ENCODE data around the gene CYFIP2.
"Not testable (repeated sequence)": the region's sequence is repeated elsewhere in the genome, so short reads cannot be mapped to it uniquely, and the experiment has no call there.

Gene CYFIP2

DNA sequence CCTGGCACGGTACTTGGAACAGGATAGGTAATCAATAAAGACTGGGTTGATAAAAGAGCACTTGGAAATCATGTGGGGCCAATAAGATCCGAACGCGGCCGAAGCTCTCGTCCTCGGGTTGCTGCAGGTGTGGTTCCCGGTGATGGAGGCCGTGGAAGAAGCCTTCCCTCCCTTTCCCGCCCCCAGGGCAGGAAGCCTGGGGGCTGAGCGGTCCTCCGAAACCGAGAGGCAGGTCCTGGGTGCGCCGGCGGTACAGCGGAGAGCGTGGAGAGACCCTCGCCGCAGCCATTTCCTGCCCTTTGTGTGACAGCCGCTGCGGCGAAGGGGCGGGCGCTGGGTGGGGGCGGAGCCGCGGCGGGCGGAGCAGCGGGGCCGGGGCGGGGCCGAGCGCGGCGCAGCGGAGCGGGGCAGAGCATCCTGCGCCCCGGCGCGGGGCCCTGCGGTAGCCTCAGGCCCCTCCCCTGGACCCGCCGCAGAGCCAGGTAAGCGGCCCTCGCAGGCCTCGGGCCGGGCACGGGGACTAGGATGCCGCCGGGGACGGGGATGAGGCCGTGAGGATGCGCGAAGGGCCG lies at the start of gene CYFIP2:
Gene CYFIP2 (plus strand): TSS at position 410 of the 572 bp plus-strand sequence. CDS start 19,239 bp downstream, outside the sequence.
- peak; percentile 90 for DNase-seq

DNA sequence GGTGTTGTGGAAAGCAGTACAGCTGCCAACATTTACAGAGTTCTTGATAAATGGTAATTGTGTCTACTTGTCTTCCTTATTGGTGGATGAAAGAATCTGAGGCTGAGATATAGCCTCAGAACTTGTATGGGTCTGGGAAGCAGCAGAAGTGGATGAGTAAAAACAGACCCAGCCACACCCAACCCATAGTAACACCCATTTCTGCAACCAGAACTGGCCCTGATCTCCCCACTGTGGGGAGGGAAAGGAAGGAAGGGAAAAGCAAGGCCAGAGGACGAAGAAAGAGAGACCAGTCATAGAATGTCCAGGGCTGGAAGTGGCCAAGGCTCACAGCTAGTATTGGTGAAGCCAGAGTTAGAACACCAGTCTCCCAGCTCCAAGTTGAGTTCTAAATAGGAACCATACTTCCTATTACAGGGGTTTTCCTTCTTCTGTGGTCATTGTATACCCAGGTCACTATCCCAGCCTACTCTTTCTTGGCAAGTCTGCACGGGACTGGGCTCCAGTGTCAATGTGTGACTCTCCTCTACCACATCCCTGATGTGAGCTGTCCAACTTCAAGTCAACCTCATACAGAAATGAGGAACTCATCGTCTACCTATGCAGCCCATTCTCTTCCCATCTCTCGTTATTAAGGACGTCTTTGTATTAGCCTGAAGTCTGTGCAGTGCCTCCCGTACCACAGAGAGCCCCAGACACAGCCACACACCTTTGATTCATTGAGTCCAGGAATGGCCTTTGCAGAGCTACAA lies 49.4 kb upstream of the CYFIP2 start:
- no peak for DNase-seq

DNA sequence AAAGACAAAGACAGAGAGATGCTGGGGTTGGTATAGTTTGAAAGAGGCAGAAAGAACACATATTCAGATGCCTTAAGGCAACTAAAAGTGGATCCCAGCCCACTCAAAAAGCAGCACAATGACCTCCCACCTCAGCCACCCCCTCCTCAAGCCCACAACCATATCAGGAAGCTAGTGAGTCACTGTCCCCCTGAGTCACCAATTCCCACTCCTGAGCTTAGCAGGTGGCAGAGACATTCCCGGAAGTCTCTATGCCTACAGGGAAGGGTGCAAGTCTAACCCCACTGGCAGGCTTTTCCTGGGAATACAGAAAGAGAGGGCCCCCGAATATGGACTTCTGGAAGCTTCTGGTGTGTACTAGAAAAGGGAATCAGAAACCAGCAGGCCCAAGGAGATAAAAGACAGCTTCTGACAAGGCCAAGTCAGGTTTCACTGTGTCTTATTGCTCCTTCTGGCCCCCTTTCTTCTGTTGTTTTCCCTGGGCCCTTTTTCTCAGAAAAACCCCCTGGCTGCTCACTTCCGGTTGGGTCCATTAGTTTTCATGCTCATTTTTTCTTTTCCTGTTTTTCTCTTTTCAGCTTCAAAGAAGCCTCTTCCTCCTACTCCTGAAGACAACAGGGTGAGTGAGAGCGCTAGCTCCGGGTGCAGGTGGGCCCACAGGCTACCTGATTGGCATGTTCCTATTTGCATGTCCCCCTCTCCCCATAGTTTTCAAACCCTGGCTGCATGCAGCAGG lies 48.5 kb upstream of the CYFIP2 start:
- DNase-seq = peak; percentile 61

DNA sequence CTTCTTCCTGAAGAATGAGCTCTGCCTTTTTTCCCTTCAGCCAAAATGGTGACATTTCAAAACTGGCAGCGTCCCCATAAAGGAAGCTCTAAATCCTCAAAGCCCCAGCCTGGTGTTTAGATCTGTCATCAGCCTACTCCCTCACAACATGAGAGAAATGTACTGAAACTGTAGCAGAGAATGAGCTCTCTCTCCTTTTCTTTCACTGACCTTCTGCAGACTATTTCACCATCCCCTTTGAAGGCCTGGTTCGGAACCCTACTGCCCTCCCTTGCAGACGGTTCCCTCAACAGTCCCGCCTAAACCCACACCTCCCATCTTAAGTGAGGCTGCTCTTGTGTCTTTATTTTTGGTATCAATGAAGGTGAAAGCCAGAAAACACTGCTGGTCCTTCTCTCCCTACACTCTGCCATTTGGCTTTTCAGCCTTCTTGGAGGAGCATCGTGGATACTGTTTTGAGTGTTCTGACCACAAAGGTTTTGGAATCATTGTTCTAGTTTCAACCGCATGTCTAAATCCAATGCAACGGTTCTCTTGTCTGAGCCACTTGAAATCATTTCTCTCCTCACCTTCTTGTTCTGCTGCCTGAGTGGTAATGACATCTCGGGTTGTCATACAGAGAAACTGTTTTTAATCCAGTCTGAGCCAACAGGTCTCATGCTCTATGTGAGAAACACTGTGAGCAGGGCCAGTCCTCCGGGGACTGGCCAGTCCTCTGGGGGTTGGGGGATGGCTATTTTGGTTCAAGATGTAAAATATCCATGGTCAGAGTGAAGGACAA lies 46.2 kb upstream of the CYFIP2 start:
- no peak for DNase-seq

DNA sequence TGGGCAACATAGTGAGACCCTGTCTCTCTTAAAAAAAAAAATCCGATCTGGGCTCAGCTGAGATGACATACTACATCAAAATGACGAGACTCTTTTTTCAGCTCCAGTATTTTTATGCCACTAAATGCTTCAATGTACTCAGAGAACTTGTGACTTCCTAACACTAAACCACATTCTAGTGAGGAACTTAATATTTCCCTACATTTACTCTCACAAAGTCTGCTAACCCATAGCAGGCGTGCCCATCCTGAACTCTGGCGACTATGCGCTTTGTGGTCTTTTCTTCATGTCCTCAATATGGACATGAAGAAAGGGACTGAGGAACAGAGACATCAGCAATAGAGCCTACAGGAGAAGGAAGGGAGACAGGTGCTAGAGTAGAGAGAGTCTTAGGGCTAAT lies 44.0 kb upstream of the CYFIP2 start:
- no peak for DNase-seq

DNA sequence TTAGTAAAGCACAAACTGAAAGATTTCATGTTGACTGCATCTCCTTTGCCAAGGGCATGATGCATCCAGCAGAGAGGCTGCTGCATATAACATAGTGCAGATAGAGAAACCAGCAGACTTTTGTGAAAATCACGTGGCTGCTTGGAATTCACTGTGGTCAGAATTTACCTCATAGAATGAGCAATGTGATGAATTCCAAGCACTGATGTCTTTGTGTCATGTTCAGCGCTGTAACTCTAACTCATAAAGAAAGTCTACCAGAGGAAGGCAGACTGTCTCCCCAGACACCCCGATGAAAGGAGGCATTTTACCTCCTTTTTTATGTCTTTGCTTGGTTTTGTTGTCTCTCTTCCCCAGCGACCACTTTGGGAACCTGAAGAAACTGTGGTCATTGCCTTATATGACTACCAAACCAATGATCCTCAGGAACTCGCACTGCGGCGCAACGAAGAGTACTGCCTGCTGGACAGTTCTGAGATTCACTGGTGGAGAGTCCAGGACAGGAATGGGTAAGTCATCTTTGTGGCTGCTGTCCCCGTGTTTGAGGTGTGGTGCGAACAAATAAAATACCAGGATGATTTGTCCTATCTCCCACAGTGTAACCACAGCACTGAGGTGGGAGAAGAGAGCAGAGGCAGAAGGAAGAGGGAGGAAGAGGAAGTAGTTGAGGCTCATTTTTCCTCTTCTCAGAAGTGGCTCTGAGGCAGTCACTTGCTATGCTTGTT lies 43.3 kb upstream of the CYFIP2 start:
- DNase-seq = peak; percentile 62

DNA sequence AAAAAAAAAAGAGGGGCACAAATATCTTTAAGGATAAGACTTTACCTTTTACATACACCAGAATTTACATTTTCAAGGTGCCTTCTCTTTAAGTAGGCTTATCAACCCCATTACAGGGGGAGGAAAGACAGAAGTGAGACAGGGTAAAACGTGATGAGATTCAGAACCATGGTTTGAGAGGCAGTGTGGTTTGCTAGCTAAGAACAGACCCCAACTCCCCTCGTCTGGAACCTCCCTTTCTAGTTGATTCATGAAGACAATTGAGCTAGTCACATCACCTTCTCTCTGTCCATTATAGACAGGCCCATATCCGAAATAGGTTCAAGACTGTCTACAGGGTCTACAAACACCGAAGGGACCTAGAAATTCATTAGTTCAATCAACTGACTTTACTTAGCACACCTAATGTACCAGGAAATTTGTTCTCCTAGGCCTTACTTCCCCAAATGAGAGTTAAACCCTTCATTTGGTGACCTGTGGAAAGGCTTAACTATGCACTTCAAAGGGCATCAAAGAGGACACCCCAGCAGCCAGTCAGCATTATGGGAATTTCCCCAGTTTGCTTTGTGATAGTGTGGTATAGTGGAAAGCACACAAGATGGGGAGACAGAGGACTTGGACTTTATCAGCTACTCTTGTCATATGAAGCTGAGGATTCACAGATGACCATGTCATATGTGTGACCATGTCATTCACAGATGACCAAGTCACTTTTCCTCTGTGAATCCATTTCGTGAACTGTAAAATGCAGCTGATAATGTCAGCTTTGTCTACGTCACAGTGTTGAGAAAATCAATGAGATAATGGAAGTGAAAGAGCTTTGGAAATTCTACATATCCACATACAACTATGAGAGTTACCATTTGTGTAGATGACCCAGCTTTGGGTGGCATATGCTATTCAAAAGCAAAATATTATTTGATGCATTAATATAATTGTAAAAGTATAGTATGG lies 40.2 kb upstream of the CYFIP2 start:
- DNase-seq = no peak

DNA sequence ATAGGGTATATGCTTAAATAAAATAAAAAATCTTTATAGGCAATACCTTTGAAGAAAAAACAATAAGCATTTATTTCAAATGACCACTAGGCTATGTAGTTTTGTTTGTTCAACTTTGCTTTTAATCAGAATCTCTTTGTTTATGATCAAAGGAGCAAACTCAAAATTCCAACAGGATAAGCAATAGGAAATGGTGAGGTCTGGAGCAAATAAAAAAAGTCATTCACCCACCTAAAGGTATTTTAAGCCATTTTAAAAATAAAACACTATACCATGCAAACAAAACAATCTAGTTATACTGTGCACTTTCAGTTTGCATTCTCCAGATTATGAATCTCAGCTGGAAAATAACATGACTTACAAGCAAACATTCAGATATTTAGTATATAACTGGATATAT lies 35.3 kb upstream of the CYFIP2 start:
- DNase-seq = no peak

DNA sequence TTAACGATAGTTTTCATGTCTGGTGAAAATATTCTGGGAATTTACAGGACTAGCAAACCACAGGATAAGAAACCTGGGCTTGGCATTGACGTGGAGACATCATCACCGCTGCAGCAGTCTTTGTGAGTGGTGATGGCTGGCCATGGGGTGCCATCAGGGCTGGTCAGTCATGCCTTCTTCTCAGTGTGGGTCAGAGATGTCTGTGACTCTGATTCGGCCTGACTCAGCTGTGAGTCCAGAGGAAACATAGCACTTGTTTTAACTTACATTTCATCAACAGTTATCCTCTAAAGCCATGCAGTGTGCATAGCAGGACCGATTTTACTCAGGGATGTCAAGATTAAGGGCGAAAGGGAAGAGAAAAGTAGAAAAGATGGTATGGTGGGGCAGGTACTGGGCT lies 33.2 kb upstream of the CYFIP2 start:
- DNase-seq = no peak

DNA sequence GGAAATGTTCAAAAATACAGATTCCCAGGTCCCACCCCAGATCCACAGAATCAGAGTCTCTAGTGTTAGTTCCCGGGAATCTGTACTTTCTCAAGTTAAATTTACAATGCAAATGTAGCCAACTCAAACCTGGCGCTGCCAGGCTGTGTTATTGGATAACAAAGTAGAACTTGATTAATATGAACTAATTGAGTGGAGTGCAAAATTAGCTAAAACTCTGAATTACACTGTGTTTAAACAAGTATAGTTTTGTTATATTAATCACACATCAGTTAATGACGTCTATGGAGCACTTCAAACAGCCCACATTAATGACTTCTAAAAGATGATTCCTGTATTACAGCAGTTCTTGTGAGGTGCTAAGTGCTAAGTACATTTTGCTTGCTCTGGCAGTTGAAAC lies 32.4 kb upstream of the CYFIP2 start:
- no peak for DNase-seq

DNA sequence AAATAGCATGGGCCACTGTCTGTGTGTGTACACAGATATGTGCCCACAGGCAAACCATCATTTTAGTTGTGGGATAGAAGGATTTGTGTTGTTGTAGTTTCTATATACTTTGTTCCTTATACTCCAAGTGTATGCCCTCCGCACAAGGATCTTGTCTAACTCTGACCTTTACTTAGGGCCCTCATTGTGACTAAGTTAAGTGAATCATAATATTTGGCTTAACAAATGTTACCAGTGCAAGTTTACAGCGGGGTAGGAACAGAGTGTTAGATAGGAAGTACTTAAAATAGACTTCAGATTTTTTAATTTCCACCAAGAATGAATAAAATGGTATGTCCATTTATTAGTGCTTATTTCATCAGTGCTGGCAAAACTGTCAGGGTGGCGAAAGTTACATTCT lies 29.5 kb upstream of the CYFIP2 start:
- DNase-seq = no peak

DNA sequence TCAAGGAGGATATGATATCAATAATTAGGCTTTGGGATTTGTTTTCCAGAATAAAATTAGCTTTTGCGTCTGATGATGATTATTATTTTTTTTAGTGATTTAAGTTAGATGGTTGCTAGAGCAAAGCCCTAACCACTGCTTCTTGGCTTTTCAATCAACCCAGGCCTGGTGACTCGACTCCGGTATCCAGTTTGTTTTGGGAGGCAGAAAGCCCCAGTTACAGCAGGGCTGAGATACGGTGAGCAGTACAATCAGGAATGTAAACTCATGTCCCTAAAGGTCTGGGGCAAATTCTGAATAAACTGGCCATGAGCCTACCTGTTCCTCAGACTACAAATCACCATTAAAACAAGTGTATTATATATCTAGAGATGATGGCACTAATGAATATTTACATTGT lies 24.4 kb upstream of the CYFIP2 start:
- no peak for DNase-seq

DNA sequence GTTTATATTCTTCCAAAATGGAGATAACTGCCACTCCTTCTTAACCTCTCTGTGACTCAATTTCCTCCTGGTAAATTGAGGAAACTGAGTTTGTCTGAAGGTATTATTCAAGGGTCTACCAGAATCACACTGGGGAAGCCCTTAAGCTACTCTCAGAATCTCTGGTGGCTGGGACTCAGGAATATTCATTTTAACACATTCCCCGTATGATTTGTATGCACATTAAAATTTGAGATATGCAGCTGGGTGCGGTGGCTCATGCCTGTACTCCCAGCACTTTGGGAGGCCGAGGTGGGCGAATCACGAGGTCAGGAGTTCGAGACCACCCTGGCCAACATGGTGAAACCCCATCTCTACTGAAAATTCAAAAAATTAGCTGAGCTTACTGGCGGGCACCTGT lies 21.2 kb upstream of the CYFIP2 start:
- DNase-seq = not testable (repeated sequence)

DNA sequence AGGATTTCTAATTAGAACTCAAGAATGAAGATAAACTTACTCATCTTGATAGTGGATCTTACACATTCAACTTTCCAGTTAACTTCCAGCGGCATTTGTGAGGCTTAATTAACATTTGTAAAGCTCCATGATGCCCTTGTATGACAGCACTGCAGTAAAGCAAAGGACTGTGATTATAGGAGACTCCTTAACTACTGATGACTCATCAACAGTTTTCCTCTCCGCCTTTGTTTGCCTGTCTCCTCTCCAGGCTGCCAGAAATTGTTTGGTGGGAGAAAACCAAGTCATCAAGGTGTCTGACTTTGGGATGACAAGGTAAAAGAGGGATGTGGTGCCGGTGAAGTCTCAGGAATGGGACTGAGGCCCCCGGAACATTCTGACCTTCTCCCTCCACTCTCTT lies 20.4 kb upstream of the CYFIP2 start:
- no peak for DNase-seq

DNA sequence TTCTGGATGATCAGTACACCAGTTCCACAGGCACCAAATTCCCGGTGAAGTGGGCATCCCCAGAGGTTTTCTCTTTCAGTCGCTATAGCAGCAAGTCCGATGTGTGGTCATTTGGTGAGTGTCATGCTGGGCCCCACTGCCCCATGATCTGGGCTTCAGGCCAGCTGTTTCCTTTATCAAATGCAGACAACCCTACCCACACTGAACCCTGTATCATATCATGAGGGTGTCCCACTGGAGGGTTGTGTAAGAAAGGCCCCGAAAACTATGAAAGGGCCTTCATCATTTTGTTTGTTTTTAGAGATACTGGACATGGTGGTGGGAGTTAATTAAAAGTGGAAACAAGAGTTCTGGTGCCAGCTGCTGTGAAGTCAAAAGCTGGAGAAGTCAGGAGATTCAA lies 20.0 kb upstream of the CYFIP2 start:
- DNase-seq = no peak

DNA sequence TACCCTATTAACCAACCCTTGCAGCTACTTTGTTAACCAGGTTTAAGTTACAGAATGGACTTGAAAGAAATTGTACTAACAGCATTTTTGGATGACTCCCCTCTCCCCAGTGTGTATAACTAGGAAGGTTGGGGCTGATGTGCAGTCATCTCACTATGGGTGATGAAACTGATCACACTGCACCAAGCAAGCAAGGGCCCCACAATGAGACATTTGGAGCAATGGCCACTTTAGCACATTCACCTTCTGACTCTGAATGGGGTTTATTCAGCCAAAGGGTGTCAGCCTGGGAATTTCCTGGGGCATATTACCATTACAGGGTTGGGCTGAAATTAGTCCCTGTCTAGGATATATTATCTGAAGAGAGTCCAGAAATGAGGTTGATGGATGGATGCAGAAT lies 18.7 kb upstream of the CYFIP2 start:
- DNase-seq = no peak

DNA sequence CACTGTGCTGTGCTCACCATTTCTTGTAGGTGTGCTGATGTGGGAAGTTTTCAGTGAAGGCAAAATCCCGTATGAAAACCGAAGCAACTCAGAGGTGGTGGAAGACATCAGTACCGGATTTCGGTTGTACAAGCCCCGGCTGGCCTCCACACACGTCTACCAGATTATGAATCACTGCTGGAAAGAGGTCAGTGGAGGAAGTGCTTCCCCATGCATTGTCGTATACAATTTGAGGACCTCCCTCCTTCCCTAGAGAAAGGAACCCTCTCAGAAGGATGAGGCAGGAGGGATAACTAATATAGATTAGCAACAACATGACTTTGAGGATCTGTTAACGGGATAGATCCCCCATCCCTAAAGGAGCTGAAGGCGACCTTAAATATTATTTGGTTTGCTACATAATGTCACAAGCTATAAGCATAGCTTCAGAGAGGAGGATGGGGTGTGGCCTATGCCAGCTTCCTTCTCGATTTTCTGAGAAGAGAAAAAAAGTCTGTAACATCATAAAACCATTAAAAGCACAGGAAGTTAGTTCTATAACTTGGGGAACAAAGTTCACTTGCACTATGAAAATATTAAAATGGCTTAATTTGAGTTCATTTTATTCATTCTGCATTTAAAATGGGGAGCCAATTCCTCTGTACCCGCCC lies 17.0 kb upstream of the CYFIP2 start:
- no peak for DNase-seq

DNA sequence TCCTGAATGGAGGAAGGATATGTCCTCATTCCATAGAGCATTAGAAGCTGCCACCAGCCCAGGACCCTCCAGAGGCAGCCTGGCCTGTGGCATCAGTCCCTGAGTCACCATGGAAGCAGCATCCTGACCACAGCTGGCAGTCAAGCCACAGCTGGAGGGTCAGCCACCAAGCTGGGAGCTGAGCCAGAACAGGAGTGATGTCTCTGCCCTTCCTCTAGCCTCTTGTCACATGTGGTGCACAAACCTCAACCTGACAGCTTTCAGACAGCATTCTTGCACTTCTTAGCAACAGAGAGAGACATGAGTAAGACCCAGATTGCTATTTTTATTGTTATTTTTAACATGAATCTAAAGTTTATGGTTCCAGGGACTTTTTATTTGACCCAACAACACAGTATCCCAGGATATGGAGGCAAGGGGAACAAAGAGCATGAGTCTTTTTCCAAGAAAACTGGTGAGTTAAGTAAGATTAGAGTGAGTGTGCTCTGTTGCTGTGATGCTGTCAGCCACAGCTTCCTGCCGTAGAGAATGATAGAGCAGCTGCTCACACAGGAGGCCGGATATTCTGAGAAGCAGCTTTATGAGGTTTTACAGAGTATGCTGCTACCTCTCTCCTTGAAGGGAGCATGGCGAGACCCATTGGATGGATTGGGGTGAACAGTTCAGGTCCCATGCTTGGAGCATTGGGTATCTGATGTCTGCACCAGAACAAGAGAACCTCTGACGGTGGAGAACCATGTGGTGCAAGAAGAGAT lies 13.0 kb upstream of the CYFIP2 start:
- peak; percentile 67 for DNase-seq

DNA sequence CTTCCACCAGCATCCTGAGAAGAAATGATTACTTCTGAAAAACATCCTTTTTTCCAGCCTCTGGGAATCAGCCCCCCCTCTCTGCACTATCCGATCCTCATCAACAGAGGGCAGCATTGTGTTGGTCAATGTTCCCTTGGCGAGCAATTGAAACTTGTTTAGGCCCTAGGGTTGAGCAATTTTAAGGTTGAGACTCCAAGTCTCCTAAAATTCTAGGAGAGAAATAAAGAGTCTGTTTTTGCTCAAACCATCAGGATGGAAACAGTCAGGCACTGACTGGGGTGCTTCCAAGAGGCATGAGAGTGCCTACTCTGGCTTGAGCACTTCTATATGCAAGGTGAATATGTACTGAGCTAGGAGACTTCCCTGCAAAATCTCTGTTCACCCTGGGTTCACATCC lies 12.4 kb upstream of the CYFIP2 start:
- DNase-seq = no peak

DNA sequence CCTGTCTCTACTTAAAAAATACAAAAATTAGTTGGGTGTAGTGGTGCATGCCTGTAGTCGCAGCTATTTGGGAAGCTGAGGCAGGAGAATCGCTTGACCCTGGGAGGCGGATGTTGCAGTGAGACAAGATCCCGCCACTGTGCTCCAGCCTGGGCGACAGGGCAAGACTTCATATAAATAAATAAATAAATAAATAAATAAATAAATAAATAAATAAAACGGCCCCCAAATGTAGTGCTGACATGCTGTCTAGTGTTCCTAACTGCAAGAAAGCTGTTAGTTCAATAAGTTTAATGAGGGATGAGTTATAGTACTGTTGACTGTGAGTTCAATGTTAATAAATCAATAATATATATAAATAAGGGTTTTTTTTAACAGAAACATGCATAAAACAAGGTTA lies 7.5 kb upstream of the CYFIP2 start:
- no peak for DNase-seq

Data from activated T-cell treated with anti-CD3 and anti-CD28 coated beads, Interleukin-2, amount 50 U/mL, for 1 hour (primary cell).